Right lung (tissue), 5 donors: ENCODE results near the gene NHS. TPM values are rescaled to one million over a fixed set of nuclear protein-coding genes. Genes with fewer than 3 reads are reported as not detected.

Experiments used
- DNase-seq, 2 donors: peaks; one replicate each; pipeline ENCODE4 v3.0.0-alpha.2; 2013
- polyA plus RNA-seq, 5 donors: library from polyadenylated mRNA; unstranded; fragments of 120-200 nt; gene quantifications; one replicate each; pipeline versions ENCODE4 v1.2.1 to v1.2.3, GENCODE V29; 2013; ENCODE audit warnings: inconsistent platforms in 1 of 5, low replicate concordance in 1 of 5; ENCODE audit not compliant: insufficient read length in 5 of 5, insufficient read depth in 1 of 5

NHS gene
- polyA plus RNA-seq, 5 donors, result 5.0 to 7.8 (median 7.2) TPM

DNA sequence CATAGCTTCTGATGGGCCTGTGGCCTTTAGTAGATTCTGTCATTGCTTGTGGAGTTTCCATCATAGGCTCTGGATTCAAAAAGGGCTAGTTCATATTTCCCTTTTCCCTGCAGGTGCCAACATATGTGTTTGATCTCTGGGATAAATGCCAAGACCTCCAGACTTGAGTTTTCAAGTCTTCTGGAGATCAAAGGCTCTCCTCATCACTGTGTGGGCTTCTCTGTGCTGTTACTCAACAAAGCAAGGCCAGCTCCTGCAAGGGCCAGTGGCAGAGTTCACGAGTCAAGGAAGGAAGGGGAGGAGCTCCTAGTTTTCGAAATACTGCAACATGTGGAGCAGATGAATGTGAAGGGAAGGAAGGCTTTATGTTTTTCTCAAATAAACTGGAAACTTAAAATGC lies 299.6 kb downstream of the NHS start:
- DNase-seq, result peak in 1 of 2 donors; percentile 21

DNA sequence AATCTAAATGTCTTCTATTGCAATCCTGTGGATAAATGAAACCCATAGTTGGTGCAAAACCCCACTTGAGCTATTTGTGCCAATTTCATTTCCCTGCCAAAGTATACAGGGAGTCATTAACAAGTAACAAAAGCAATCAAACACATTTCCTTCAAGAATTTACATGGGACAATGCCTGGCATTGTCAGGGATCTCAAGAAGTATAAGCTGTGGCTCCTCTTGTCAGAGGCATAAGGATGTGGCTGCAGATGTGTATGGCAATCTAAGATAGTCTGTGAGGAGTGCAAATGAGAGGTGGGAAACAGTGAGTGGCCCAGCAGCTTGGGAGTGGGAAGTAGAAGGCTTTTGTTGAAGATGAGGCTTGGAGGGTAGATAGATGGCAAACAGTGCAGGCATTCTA lies 304.3 kb downstream of the NHS start:
- no peak for DNase-seq

DNA sequence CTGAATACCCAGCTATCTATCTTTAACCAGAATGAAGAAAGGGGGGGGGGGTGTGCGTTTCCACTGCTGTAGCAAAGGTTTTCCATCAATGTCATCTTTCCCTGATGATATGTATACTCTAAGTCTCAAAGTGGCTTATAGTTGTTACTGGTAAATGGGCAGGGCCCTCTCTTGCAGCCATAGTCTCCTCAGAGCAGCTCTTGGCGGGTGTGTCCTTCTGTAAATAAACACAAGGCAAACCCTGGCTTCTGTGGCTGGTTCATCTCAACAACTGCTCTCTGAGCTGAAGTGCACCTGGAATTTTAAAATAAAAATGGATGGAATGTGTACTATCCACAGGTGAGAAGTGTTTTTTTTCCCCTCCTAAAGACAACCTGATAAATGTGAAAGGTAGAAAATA lies 304.8 kb downstream of the NHS start:
- no peak for DNase-seq

DNA sequence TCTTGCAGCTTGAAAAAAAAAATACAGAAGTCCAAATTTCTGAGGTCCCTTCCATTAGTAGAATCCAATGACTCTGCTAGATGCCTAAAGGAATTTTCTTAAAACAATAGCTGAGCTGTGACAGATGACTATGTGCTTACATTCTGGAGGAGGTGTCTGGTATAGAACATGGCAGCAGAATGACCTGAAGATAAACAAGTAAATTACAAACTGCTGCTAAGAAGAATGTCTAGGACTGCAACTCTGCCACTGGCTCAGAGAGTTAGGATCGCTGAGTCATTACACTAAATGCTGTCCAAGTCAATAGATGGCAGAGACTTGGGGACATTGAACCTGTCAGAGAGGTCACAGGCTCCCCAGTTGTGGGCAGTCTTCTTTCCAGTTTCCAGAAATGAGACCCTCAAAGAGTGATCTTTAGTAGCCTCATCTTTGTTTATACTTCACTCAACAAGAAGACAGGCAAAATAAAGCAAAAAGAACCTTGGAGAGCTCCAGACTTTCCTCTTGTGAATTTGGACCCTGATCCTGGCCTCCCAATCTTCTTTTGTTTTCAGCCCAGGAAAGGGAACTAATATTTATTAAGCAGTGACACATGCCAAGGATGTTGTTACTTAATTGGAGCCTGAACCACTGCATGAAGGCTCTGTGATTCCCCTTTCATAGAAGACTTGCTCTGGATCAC lies 305.9 kb downstream of the NHS start:
- no peak for DNase-seq

DNA sequence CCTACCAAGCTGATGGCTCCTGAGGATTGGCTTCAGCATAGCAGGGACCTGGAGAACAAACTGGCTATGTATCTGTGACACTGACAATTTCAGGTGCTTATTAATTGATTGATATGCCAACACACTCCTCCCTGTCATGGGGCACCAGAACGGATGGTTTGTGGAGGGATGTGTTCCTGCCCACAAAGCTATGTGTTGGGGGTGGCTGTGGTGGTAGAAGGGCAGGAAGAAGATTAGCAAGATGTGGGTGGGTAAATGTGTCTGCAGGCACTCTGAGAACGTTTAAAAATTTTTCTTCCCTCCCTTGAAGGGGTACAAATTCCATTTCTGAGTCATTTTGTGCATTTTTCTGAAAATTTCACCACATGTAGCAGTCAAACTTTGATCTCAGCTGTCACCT lies 307.3 kb downstream of the NHS start:
- DNase-seq, result no peak

DNA sequence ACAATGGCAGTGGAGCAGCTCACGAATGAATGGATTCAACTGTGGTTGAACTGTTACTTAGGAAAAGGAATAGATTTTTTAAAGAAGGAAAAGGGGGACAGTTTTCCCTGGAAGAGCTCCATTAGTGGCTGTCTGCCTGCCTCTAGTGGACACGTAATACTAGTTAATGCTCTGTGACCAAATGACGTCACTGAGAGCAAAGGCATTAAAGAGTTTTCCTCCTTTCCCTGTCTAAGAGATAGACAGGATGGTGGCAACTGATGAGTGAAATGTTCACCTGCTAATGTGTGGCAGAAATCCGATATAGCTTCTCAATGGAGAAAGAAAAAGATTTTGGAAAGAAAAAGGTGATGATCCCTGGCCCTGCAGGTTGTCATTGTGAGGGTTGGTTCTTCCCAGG lies 310.0 kb downstream of the NHS start:
- no peak for DNase-seq

DNA sequence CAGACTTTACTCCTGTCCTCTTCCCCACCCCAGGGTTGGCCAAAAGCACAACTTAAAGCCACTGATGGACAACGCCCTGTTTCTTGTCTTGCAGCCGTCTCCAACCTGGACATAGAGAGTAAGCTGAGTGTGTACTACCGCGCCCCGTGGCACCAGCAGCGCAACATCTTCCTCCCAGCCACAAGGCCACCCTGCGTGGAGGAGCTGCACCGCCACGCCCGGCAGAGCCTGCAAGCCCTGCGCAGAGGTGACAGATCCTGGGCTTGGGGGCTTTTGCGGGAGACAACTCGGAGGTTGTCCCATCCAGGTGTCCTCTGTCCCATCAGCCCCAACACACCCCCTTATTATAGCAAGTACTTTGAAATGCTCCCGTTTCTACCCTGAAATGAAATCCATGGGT lies 312.6 kb downstream of the NHS start:
- DNase-seq, result no peak

DNA sequence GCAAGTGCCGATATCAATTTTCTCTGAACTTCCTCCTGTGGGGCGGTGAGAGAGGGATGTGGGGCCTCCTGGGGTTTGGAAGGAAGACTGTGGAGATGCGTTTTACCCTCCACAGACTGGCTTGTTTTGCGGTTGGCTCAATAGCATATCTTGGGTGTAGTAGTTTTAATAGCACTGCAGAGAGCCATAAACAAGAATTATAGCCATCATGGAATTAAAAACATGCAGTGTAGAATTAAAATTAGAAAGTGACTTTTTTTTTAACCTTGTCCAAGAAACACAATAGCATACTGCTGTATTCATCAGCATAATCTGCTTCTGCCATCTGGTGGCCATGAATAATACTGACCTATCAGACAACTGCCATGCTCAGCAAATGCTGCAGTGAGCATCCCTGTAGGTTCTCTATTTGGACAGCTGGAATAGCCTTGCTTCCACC lies 315.0 kb downstream of the NHS start:
- DNase-seq, result peak; percentile 43 to 60

DNA sequence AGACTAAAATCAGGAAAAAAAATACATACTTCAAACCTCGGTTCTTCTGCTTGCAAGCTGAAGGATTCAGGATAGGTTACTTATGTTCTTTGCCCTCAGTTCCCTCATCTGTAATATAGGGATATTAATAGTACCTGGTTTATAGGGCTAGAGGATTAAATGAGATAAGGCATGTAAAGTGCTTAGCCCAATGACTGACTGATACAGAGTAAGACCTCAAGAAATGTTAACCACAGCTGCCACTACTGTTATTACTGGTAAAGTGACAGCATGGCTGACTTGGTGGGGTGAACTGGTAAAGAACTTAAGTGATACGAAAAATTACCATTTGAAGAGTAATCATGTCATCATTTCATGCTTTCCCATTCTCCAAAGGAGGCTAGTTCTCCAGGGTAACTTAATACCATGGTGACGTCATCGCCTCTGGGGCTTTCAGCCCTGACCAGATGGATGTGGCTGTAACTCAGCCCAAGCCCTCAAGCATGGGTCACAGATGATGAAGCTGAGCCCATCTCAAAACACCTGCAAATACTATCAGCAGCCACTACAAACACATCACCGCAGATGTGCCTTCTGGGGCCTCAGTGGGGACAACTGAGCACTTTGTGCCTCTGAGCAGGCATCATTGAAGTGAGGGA lies 317.8 kb downstream of the NHS start:
- DNase-seq, result no peak

DNA sequence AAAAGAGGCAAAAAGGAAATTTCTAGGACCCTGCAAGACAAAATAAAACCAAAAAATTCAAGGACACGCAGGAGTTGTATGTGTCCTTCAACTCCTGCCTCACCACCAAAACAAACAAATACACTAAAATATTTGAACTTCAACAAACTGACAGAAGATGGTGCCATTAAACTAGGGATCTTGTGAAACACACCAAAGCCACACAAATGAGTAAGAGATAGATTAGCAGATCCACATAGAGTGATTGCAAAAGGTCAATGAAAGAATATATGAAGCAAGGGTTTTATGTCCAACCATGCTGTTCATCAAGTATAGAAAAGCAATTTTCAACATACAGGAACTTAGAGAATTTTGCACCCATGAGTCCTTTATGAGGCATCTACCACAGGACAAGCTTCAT lies 322.2 kb downstream of the NHS start:
- no peak for DNase-seq

DNA sequence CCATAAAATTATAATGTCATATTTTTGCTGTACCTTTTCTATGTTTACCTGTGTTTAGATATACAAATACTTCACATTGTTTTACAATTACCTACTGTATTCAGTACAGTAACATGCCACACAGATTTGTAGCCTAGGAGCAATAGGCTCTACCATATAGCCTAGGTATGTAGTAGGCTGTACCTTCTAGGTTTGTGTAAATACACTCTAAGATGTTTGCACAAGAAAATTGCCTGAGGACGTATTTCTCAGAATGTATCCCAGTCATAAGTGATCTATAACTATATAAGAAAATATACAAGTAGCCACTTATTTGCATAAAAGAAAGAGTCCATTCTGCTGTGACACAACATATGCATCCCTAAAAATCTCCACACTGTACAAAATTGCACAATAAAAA lies 326.0 kb downstream of the NHS start:
- DNase-seq, result no peak

DNA sequence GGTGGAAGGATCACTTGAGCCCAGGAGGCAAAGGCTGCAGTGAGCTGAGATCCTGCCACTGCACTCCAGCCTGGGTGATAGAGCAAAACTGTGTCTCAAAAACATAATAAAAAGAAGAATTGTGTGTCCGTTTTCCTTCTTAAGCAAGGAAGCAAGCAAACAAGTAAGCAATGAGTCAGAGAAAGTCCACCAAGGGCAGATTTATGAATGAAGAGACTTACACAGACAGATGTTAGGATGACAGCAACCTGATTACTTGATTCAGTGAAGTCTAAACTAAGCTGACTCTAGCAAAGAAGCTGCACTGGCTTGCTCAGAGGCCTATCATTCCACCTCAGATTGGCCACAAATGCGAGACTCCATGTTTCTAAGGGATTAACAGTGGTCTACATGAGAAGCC lies 328.2 kb downstream of the NHS start:
- no peak for DNase-seq

DNA sequence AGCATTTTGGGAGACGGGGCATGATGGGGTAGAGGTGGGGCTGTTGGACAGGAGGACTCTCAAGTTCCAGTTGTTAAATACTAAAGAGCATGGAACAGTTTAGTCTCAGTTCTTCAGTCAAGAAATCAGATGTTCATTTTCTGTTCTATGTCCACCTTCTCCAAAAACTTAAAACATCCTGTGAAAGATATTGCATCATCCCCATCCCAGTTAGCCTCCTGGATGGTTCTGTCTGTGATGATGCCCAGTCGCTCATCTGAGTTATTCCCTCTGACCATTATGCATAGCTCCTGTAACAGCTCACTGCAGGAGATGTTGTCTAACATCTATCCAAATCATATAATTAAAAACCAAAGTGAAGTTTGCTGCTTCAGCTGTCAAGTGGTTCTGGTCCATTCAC lies 330.2 kb downstream of the NHS start:
- DNase-seq, result no peak

DNA sequence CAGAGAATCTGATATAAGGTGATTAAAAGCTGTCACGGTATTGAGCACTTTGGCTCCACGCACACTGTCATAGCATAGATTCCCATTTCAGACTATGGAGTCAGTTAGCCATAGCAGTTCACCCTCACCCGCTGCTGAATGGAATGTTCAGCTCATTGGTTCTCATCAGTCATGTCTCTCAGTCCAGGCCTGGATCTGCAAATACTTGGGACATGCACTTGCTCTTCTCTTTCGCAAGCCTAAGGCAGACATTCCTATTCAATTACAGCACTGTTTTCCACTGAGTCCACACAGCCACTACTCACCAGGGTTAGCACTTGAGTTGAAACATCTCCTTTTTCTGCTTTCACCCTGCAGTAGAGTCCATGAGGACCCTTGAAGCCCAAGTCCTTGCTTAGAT lies 331.7 kb downstream of the NHS start:
- DNase-seq, result no peak

DNA sequence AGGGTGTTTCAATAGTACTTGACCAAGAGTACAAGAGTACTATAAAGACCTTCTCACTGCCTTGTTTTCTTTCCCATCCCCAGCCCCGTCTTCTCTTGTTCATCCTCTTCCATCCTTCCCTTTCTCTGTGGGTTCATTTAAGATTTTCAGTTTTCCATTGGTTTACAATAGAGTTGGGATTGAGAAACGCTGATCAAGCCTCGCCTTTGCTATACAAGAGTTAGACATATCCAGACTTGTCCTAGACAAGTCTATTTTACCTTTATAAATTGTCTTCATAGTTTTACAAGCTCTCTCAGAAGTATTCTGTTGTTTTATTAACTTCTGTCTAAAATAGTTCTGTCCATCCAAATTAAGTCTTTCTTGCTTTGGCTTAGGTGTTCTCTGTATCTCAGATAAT lies 332.7 kb downstream of the NHS start:
- DNase-seq, result no peak

DNA sequence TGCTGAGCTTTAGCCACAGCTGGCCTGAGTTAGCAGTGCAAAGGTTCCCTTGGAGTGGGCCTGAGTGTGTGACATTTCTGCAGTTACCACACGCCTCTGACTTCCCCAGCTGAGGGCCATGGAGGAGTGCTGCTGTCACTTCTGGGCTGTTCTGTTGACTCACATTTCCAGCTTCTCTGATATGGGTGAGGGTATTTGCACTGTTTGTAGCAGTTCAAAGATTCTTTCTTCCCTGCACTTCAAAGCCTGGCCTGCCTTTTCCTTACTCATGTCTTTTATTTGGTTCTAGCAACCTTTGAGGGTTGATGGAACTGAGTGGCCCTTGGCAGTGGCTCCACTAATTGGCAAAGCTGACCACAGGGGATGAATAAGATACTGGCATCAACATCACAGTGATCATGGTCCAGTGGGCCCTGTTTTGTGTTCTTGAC lies 335.9 kb downstream of the NHS start:
- DNase-seq, result no peak

DNA sequence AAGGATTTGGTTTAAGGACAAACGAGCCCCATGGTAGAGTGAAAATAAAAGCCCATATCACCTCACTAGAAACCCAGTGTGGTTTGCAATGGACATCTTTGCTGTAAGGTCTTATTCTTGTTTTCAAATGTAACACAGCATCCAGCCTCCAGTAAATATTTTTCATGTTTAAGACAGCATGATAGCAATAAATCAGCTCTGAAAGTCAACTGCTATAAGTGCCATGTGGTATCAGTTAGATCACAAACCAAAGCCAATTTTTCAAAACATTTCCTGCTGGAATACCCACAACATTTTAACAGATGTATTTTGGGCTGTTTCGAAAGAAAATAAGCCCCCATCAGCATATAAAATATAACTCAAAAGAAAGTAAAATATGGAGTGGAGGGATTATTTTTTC lies 338.3 kb downstream of the NHS start:
- no peak for DNase-seq

DNA sequence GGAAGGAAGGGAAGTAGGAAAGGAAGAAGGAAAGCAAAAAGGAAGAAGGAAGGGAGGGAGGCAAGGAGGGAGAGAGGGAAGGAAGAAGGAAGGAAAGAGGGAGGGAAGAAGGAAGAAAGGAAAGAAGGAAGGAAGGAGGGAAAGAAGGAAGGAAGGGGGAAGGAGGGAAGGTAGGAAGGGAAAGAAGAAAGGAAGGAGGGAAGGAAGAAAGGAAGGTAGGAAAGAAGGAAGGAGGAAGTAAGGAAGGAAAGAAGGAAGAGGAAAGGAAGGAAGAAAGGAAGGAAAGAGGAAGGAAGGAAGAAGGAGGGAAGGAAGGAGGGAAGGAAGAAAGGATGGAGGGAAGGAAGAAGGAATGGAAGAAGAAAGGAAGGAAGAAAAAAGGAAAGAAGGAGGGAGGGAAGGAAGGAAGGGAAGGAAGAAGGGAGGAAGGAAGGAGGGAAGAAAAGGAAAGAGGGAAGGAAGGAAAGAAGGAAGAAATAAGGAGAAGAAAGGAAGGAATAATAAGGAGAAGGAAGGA lies 343.7 kb downstream of the NHS start:
- no peak for DNase-seq

DNA sequence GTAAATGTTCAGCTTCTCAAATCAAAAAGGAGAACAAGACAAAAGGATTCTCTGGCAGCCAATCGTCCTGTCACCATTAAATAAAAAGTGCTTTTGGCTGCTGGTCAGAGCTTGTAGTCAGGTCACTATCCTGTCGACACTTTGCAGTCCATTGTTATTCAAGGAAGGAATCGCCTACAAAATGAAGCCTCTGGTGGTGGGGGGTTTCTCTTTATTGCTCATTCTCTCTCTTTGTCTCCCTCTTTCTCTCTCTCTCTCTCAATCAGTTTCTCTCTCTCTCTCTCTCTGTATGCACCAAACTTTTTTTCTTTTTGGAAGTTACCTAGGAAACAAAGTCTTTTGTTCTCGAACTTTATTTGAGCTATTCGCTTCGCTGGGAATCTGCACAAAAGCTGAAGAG lies 344.7 kb downstream of the NHS start:
- no peak for DNase-seq

DNA sequence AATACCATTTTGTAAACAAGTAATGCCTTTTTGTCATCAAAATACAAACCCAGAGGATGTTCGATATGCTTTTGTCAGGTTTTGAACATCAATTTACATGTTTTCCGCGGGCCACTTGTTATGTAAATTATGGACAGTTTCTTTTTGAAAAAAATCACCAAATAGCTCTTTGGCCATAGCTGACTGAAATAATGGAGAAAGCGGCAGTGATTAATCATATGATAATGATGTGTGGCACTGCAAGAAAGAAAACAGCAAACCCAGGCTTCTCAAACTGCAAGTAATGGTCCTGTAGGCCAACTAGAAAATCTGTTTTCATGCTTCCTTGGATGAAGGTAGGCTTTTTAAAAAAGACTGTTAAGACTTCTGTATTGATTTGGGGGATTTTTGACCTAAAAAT lies 346.7 kb downstream of the NHS start:
- no peak for DNase-seq

DNA sequence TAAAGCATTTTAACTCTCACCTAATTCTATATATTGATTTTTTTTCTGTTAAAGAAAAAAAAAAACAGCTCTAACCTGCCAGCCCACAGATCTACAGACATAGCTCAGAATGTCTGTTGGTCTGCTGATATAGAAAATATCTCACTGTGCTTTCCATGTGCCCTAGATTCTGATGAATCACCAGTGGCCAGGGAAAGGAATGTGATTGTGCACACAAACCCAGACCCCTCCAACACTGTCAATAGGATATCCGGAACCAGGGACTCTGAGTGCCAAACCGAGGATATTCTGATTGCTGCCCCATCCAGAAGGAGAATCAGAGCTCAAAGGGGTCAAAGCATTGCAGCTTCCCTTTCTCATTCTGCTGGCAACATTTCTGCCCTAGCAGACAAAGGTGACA lies 350.2 kb downstream of the NHS start:
- no peak for DNase-seq

DNA sequence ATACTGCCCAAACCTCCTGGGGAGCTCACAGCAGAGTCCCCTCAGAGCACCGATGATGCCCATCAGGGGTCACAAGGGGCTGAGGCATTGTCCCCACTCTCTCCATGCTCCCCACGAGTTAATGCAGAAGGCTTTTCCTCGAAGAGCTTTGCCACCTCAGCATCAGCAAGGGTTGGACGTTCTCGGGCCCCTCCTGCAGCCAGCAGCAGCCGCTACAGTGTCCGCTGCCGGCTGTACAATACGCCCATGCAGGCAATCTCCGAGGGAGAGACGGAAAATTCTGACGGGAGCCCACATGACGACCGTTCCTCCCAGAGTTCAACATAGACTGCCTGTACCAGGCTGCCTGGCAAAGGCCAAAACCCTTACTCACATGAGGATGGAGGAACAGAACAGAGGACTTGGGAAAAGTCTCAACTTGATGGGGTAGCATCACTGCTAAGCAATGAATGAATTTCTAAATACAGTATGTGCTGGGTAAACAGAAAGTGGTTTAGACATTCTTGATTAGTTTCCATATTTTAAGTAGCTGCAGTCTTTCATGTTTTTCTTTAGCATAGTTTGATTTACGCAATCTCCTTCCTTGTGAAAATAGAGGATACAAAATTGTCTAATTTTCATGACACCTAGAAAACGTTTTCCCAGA lies 357.3 kb downstream of the NHS start:
- no peak for DNase-seq

DNA sequence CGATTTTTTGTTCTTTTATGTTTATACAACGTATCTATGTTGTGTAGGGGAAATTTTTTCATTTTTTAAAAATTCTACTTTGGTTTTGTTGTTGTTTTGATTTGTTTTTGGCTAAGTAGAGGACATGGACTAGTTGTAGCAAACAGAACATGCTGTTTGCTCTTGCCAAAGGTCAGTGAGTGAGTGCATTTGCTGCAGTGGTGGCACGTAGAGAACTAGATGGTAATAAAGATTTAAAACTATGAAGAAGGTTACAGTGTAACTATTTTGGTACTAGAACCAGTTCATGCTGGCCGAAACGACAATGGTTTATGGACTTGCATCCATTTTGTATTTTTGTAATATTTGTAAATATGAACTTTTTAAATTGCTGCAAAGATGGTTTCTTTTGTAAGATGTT lies 360.4 kb downstream of the NHS start:
- peak in 1 of 2 donors; percentile 7 for DNase-seq
